RWPE1 (cell line): ENCODE data around the gene TMEM69.
A peak's percentile ranks its signal among the peaks of the same experiment; 100 is the strongest.
"Not testable (repeated sequence)": the region's sequence is repeated elsewhere in the genome, so short reads cannot be mapped to it uniquely, and the experiment has no call there.

Source experiments
- CTCF ChIA-PET: fragments of 350-600 bp; sonication (Branson Sonifier 250); formaldehyde crosslinking; extraction: SDS; loops from one replicate; lab custom pipeline; 2021; lab: Yijun Ruan, JAX
- POLR2A ChIA-PET: fragments of 400-600 bp; formaldehyde crosslinking; extraction: SDS; loops from one replicate; lab custom pipeline; 2020; ENCODE audit warnings: antibody characterized with exemption; ENCODE audit not compliant: low non-redundant PET; lab: Yijun Ruan, JAX
- DNase-seq: peaks from one replicate; pipeline ENCODE4 v3.0.0; 2012; ENCODE audit warnings: low spot score
- H3K27ac ChIP-seq: fragments of 450-650 bp; 2 replicates; pipeline ENCODE4 v1.5.1; 2017
- TF ChIP-seq, protein P1 (sequence below): fragments of 450-650 bp; conservative IDR thresholded peaks from 2 replicates; pipeline ENCODE4 v1.5.1; 2017; ENCODE audit warnings: low read depth, mild to moderate bottlenecking

TMEM69 gene

GRCh38 chr1:45685308-45686014 lies 2.5 kb upstream of the TMEM69 start:
- DNase-seq: no peak
- ChIA-PET POLR2A (interaction anchor here (0.9 kb wide), 1 partner anchor 12 kb away, joined by 4 read pairs; no protein-coding TSS in a partner anchor), CTCF (interaction anchor here (0.6 to 0.7 kb wide), 2 partner anchors 129 to 319 kb away, joined by 4 read pairs; no protein-coding TSS in a partner anchor)
- TF ChIP-seq, protein P1, sequence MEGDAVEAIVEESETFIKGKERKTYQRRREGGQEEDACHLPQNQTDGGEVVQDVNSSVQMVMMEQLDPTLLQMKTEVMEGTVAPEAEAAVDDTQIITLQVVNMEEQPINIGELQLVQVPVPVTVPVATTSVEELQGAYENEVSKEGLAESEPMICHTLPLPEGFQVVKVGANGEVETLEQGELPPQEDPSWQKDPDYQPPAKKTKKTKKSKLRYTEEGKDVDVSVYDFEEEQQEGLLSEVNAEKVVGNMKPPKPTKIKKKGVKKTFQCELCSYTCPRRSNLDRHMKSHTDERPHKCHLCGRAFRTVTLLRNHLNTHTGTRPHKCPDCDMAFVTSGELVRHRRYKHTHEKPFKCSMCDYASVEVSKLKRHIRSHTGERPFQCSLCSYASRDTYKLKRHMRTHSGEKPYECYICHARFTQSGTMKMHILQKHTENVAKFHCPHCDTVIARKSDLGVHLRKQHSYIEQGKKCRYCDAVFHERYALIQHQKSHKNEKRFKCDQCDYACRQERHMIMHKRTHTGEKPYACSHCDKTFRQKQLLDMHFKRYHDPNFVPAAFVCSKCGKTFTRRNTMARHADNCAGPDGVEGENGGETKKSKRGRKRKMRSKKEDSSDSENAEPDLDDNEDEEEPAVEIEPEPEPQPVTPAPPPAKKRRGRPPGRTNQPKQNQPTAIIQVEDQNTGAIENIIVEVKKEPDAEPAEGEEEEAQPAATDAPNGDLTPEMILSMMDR: no peak
- peak overlapping the region; percentile 92 for H3K27ac ChIP-seq

GRCh38 chr1:45686015-45686287 lies 2.0 kb upstream of the TMEM69 start:
- H3K27ac ChIP-seq: peak overlapping the region; percentile 92
- TF ChIP-seq, protein P1: no peak
- peak; percentile 45 for DNase-seq
- ChIA-PET CTCF (interaction anchor here (0.6 to 1.7 kb wide), 4 partner anchors 14 to 538 kb away, joined by 3 to 4 read pairs (median 4); no protein-coding TSS in a partner anchor), POLR2A (interaction anchor here (0.5 to 0.9 kb wide), 3 partner anchors 12 to 293 kb away, joined by 3 to 4 read pairs (median 4); no protein-coding TSS in a partner anchor)

GRCh38 chr1:45686288-45687013 lies 1.5 kb upstream of the TMEM69 start, which contains the start of gene GPBP1L1:
TSS of gene GPBP1L1 (minus strand) at chr1:45686533. CDS start at chr1:45659087, 27,446 bp downstream.
- peak; percentile 99 for DNase-seq
- POLR2A ChIA-PET: interaction anchor here (0.5 to 0.9 kb wide), 3 partner anchors 12 to 292 kb away, joined by 3 to 4 read pairs (median 4); no protein-coding TSS in a partner anchor
- TF ChIP-seq, protein P1: no peak
- H3K27ac ChIP-seq: peak within 1 kb of the TSS; percentile 92
- CTCF ChIA-PET: interaction anchor here (1.0 to 1.7 kb wide), 2 partner anchors 15 to 537 kb away, joined by 3 to 4 read pairs; no protein-coding TSS in a partner anchor

DNA sequence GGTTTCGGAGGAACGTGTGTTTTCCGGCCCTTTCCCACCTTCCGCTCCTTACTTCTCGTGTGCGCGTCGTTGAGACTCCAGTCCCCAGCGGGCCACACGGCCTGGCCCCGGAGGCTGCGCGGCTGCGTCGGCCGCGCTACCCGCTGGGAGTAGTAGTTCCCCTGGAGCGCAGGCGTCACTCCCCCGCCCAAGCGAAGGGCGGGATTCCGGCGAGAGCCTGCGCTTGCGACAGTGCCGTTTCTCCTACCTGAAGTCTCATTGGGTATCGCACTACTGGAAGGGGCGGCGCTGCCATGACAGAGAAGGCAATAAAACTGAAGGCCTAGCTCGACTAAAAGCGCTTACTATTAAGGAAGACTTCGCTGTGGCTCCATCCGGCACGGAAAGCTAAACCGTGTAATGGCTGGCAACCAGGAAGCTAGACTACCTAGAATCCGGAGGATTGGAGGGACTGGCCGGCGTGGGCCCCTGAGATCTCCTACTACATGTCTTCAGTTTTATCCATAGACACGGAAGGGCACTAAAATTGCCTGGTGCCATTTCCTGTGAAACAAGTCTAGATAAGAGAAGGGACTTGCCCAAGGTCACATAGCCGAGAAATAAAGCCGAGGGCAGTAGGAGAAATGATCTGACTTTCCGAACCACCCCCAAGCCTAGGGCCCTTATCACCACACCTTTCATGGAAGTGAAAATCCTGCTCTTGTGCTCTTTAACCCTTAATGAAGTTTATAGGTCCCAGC lies 797 bp upstream of the TMEM69 start:
- POLR2A ChIA-PET: no interaction called here
- TF ChIP-seq, protein P1: no peak
- CTCF ChIA-PET: interaction anchor here (1.0 to 1.7 kb wide), 2 partner anchors 16 to 536 kb away, joined by 3 to 4 read pairs; no protein-coding TSS in a partner anchor
- H3K27ac ChIP-seq: peak overlapping the region; percentile 92
- peak; percentile 97 for DNase-seq

GRCh38 chr1:45693811-45694210 lies 5.8 kb downstream of the TMEM69 start:
- CTCF ChIA-PET, POLR2A ChIA-PET, DNase-seq: not testable (repeated sequence)
- H3K27ac ChIP-seq: peak overlapping the region; percentile 27; the same call in 1 of the 2 replicates

DNA sequence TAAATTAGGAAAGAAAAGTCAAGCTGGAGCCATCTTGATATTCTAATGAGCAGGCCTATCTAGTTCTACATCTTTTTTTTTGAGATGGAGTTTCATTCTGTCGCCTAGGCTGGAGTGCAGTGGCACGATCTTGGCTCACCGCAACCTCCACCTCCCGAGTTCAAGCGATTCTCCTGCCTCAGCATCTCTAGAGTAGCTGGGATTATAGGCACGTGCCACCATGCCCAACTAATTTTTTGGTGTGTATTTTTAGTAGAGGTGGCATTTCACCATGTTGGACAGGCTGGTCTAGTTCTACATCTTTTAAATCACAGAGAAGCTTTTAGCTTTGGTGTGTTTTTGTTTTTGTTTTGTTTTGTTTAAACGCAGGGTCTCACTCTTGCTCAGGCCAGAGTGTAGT lies 6.8 kb downstream of the TMEM69 start:
- TF ChIP-seq, protein P1: no peak
- no peak for DNase-seq
- ChIA-PET CTCF (interaction anchor here (0.5 to 0.6 kb wide), 2 partner anchors 22 to 166 kb away, joined by 3 to 5 read pairs; no protein-coding TSS in a partner anchor), POLR2A (interaction anchor here (0.6 kb wide), 1 partner anchor 110 kb away, joined by 4 read pairs; no protein-coding TSS in a partner anchor)
- H3K27ac ChIP-seq: peak overlapping the region; percentile 31
